GM18519 (cell line): ENCODE data around the gene CTNNA1.
"Not testable (repeated sequence)": the region's sequence is repeated elsewhere in the genome, so short reads cannot be mapped to it uniquely, and the experiment has no call there.

Source experiments
- ATAC-seq: cut with Tn5 transposase; IDR thresholded peaks from one replicate; pipeline ENCODE4 v1.9.1; 2021; ENCODE audit warnings: mild to moderate bottlenecking, moderate library complexity; ENCODE audit not compliant: unreplicated experiment, low FRiP score

CTNNA1 gene

DNA sequence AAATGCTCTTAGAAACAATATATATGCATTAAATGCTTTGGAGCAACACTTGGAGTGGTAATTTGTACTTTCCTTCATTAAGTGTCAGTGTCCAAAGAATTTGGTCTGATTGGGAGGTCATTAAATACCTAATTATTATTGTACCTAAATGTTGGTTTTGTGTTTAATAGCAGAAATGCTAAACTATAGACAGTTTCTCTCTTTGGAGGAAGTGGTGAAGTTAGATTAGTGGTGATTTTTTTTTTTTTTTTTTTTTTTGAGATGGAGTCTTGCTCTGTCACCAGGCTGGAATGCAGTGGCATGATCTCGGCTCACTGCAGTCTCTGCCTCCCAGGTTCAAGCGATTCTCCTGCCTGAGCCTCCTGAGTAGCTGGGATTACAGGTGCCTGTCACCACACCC is 168.1 kb downstream of the CTNNA1 start:
- ATAC-seq, result not testable (repeated sequence)

DNA sequence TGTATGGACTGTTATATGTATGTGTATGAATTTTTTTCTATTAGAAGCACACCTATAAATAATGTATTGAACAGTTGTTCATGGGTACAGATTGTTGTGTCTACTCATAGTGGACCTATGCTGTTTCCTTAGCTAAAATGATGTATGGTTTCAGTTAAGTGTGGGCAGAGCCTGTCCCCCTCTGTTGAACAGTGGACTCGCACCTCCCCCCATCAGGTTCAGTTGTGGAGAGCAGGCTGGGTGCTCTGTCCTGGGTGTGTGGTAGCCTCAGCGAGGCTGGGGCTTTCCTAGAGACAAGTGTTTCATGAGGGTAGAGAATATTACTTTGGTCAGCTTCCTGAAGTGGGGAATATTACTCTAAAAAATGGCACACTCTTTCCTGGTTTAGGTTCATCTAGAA is 169.3 kb downstream of the CTNNA1 start:
- ATAC-seq, result no peak

DNA sequence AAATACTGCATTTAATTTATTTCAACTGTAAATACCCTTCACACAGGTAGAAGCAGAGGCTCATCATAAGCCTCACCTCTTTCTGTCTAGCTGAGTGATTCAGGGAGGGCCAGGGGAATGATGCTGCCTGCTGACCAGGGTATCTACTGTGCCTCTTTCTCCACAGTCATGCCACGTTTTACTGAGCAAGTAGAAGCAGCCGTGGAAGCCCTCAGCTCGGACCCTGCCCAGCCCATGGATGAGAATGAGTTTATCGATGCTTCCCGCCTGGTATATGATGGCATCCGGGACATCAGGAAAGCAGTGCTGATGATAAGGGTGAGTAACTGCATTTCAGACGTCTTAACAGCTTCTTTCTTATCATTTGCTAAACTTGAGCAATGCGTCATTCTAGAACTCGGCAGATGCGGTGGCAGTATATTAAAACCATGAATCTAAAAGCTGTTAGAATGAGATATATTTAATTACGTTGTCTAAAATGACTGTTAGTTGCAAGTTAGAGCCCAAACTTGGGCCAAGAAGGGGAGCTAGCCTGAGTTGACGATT is 171.9 kb downstream of the CTNNA1 start:
- ATAC-seq, result no peak

DNA sequence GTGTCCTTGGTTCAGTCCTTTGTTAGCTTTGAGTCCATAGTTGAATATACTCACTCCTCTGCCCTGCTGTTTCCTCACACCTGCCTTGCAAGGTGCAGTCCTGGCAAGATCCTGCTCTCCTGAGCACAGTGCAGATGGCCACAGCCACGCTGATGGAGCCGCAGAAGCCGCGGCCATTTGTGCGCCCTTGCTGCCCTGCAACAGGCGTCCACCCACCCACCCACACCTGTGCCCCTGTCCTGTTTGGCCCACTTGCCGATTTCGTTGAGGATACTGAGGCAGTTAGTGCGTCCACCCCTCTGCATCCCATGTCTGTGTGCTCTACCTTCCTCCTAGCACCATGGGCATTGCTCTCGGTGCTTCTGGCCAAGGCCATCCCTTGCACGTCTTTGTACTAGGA is 173.0 kb downstream of the CTNNA1 start:
- ATAC-seq, result no peak

DNA sequence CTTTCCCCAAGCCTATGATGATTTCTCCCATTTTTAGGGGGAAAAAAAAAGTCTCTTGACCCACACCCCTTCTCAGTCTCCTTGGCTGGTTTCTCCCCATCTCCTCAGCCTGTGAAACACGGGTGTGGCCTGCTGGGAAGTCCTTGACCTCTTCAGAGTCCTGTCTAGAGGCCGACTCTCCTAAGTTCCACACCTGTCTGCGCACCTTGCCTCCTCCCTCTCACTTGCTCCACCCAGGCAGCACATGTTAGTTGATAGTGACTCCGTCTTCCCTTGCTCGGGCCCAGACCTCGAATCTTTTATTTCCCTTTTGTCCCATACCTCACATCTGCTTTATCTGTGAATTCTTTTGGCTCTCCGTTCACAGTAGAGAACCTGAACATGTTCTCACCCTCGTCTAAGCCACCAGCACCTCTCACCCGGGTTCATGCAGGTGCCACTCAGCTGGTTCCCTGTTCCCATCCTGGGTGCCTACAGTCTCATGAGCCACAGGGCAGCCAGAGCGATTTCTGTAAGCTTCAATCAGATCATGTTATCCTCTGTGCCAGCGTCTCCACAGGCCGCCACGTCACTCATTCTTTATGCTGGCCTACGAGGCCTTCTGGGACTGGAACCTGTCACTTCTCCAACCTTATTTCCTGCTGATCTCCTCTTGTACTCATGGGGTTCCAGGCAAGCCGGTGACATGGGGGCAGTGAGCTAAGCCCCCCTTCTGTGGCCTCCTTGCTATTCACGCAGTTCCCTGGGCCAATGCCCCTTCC is 173.6 kb downstream of the CTNNA1 start:
- ATAC-seq, result no peak

DNA sequence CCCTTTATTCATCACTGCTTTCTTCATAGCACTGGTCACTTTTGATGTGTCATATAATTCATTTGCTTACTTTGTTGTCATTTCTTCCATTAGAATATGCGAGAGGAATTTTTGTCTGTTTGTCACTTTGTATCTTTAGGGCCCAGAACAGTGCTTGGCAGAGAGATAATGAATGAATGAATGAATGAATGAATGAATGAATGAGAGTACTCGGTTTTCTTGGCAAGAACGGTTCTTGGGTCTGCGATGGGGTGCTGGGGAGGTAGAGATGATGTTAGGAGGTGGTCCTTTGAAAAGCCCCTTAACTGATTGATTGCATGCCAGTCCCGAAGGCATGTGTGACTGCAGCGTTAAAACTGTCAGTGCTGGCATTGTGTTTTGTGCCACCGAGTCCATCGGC is 174.3 kb downstream of the CTNNA1 start:
- ATAC-seq, result no peak

DNA sequence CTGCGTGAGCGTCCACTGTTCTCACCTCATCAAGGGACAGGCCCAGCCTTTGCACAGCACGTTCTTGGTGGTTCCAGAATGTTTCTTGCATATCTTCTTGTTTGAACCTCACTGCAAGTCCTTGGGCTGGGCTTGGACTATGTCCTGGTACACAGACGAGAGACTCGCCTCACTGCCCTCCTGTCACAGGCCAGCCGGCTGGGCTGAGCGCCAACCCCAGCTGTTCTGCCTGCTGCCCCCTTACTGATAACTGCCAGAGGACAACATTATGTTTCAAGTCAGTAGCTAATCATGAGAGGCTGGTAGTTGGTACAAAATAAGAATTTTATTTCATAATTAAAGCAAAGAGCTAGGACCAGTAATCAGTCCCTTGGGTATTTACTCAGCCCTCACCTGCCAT is 174.8 kb downstream of the CTNNA1 start:
- ATAC-seq, result no peak

DNA sequence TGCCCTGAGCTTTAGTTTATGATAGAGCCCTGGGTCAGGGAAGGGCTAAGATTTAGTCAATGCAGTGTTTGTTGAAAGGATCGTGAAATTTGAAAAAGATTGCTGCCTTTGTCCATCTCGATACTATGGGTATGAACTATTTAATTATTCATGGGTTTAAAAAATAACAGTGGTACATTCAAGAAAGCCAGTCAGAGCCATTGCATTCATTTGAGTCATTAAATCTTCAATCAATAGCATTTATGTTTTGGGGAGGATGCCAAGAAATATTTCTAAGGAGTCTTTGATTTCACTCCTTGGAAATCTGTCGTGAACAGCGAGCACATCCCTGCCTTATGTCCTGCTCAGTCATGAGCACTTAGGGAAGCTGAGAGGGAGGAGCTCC is 176.3 kb downstream of the CTNNA1 start:
- no peak for ATAC-seq

DNA sequence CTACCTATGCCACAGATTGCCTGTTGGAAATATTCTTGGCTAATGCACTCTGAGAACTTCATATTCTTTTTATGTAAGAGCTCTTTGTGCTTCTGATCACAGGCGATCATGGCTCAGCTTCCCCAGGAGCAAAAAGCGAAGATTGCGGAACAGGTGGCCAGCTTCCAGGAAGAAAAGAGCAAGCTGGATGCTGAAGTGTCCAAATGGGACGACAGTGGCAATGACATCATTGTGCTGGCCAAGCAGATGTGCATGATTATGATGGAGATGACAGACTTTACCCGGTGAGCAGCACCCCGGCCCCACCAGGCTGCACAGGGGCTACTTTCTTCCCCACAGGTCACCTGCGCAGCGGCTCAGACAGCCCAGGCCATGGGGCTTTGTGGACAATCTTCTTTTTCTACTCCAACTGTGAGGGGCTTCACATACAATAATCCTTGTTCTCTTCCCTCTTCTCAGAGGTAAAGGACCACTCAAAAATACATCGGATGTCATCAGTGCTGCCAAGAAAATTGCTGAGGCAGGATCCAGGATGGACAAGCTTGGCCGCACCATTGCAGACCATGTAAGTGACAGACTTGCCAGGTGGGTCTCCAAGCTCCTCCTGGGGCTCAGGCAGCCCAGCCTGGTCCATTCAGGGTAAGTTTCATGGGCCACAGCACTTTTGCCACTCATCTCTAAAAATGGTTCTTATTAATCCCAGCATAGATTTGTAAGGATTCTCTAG is 177.3 kb downstream of the CTNNA1 start:
- ATAC-seq, result no peak

DNA sequence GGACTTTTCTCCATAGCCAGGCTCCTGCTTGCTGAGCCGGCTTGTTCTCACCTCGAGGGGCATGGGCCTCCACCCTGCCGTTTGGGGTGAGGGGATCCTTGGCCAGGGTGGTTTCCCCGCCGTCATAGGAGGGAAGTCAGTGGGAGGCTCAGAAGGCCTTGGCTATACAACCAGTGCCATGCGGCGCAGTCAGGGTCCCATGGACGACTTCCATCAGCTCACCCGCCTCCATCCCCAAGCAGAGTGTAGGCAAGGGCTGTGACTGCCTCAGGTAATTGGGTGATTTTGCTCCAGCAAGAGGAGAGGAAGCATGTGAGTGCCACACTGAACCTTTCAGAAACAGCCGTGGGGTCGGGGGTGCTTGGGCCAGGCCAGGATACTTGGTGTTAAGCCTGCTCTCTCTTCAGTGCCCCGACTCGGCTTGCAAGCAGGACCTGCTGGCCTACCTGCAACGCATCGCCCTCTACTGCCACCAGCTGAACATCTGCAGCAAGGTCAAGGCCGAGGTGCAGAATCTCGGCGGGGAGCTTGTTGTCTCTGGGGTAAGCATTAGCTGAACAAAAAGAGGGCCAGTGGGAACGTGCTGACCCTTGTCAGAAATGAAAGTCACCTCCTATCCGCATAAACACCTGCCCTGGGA is 179.1 kb downstream of the CTNNA1 start:
- no peak for ATAC-seq

DNA sequence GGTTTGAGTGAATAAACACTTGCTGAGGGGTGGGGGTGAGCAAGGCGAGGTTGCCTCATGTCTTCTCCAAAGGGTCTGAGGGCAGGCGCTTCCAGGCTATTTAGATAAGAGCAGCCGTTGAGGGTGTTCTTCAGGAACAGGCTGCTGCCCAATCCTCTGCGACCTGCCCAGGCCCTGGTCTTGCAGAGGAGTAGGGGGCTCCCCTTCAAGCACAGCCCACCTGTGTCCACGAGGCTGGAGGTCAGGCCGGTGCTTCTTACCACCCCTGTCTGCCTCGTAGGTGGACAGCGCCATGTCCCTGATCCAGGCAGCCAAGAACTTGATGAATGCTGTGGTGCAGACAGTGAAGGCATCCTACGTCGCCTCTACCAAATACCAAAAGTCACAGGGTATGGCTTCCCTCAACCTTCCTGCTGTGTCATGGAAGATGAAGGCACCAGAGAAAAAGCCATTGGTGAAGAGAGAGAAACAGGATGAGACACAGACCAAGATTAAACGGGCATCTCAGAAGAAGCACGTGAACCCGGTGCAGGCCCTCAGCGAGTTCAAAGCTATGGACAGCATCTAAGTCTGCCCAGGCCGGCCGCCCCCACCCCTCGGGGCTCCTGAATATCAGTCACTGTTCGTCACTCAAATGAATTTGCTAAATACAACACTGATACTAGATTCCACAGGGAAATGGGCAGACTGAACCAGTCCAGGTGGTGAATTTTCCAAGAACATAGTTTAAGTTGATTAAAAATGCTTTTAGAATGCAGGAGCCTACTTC is 180.5 kb downstream of the CTNNA1 start:
- ATAC-seq, result no peak

DNA sequence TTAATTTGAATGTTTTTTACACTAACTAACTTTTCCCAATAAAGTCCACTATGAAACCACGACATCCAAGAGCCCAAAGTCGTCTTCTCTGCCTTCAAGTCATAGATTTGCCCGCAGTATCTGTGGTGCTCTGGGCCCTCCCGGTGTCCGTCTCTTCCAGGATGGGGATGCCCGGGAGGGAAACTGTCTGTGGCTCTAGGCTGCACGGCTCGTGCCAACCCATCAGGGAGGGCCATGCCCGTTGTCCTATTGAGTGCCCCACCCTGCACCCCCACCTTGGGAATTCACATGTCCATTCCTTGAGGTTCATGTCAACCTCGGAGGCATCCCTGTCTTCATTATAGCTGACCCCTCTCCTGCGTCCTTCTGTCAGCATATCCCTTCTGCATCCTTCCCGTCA is 181.7 kb downstream of the CTNNA1 start:
- ATAC-seq, result no peak

DNA sequence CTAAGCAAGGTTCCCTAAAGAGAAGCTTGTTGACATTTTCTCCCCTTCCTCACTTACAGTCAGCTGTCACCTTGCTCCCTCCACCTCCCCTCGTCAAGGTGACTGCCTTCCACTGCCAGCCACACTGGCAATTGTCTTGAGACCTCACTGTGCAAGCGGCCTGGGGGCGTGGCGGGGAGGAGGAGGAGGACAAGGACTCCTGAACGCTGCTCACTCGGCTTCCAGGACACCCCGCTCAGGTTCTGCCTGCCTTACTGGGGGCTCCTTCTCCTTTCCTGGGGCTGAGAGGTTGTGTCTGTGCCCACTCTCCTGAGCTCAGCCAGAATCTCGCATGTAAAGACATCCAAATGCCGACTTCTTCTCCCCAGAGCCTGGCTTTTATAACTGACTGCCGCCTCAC is 182.2 kb downstream of the CTNNA1 start:
- no peak for ATAC-seq

DNA sequence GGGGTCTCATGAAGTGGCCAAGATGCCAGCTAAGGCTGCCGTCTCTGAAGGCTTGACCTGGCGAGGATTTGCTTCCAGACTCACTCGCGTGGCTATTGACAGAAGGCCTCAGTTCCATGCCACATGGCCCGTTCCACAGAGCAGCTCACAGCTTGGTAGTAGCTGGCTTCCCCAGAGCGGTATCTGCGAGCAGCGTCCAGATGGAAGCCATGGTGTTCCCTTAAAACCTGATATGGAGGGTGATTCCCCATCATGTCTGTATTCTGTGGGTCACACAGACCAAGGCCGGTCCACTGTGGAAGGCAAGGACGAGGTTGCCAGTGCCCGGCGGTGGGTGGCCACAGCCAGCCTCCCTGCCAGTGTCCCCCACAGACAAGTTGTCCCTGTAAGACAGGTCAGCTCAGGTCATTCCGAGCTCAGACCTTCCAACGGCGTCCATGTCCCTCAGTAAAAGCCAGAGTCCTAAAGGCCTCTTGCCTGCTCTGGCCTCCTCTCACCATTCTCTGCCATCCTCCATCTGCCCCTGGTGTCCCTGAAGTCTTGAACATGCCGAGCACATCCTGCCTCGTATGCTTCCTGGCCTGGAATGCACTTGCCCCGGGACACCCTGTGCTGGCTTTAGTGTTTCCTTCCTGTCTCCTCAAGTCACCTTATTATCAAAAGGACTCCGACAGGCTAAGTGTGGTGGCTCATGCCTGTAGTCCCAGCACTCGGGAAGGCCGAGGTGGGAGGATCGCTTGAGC is 183.2 kb downstream of the CTNNA1 start:
- no peak for ATAC-seq

DNA sequence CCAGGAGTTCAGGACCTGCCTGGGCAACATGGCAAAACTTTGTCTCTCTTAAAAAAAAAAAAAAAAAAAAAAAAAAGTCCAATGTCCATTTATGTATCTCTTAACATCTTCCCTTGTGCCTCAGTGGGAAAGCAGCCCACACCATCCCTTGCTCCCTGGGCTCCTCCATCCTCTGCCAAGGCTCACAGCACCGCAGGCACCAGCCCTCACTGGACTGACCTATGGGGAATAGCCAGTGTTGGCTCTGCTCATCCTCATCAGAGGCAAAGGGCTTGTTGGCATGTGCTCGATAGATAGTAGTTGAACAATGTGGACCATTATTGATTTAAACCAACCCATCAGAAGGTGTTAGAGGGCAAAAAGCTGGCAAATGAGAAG is 183.7 kb downstream of the CTNNA1 start:
- ATAC-seq, result no peak

DNA sequence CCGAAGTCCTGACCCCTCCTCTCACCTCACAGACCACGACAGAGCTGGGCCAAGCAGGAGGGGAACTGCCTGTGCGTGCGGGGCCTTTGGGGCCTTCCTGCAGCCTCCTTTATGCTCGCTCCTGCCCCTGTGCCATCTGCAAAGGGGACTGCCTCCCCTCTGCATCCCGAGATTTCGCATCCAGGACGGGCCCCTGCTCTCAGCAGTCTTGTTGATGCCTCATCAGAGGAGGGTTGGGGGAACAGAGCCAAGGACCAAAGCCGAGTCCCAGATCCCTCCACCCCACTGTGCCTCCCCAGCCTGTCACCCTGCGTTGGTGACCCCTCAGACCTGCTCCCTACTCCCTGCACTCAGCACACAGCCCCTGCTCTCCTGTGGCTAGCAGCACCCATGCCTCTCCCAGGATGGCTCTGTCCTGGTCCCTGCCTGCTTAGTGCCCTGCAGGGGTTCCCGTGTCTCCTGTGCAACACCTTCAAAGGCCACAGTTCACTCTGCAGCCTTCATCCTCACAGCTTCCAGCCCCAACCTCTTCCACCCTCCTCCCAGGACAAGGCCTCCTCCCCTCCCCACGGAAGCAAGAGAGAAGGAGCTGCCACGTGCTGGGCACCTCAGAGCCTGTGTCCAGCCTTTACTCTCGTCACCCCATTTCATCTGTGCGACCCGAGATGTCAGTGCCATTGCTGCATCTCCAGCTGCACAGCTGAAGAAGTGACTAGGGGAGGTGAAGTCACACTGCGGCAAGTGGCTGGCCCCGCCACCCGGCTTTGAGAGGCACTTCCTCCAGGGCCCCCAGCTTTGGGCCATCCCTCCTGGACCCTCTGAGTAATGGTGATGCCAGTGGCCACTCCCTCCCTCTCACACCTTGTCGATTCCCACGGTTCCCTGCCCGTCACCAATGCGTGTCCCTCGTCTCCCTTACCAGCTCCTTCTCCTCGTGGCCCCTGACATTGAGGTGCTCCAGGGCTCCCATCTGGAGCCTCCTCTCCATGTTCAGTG is 184.5 kb downstream of the CTNNA1 start:
- no peak for ATAC-seq

DNA sequence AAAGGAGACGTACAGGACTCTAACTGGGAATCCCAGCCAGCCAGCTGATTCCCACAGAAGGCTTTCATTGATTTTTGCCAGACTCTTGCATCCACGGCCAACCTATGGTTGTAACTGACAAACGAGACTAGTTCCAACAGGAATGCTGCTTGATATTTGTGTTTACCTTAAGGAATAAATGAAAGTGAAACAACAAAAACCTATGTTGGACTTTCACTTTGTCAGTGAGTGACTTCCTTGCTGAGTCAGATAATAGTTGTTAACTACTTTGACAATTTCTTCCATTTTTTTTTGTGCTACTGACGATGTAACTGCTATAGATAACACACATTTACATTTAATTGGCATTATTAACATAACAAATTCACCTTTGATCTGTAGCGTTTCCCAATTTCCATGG is 185.3 kb downstream of the CTNNA1 start:
- ATAC-seq, result no peak

DNA sequence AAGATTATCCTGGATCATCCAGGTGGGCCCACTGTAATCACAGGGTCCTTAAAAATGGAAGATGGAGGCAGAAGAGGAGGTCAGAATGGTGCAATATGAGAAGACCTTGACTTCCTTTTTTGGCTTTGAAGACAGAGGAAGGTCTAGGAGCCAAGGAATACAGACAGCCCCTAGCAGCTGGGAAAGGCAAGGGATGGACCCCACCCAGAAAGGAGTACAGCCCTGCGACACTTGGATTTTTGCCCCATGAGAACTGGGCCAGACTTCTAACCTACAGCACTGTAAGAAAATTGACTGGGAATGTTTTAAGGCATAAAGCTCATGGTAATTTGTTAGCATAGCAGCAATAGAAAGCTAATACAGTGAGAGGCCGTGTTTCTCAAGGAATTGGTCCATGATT is 188.8 kb downstream of the CTNNA1 start:
- no peak for ATAC-seq

DNA sequence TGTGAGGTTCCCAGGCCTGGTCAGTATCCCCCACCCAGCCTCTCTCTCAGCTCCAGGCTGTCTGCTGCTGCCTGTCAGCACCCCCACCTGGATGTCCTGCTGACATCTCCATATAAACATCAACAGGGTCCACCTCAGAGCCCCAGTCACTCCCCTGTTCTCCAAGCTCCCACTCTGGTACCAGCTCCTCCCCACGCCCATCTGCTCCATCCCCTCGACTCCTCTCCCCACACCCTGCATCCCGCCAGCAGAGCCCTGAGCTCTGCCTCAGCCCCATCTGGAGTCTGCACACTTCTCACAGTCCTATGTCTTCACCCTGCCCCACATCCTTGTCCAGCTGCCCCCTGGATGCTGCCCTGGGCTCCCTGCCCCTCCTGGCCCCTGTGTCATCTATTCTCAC is 189.6 kb downstream of the CTNNA1 start:
- ATAC-seq, result no peak
